Activated CD4-positive, alpha-beta T cell treated with anti-CD3 and anti-CD28 coated beads for 24 hours (primary cell): ENCODE data around the gene GOSR1.
"Not testable (repeated sequence)": the region's sequence is repeated elsewhere in the genome, so short reads cannot be mapped to it uniquely, and the experiment has no call there.

Source experiments
- DNase-seq, 2 donors: peaks; one replicate each; pipeline ENCODE4 v3.0.0-alpha.2; 2020; ENCODE audit warnings: low read depth in 2 of 2

The GOSR1 gene

GRCh38 chr17:30561766-30562165 lies 84.6 kb downstream of the GOSR1 start:
- not testable (repeated sequence) for DNase-seq

GRCh38 chr17:30563131-30563904 lies 86.1 kb downstream of the GOSR1 start:
- DNase-seq: not testable (repeated sequence)

- not testable (repeated sequence) for DNase-seq
These were observed 86.7 kb downstream of the GOSR1 start for GRCh38 chr17:30563905-30564390.

GRCh38 chr17:30564422-30565072 lies 87.3 kb downstream of the GOSR1 start:
- DNase-seq: not testable (repeated sequence)

- DNase-seq: no peak
These were observed 88.1 kb downstream of the GOSR1 start for GRCh38 chr17:30565073-30565935.

GRCh38 chr17:30566104-30566503 lies 88.9 kb downstream of the GOSR1 start:
- not testable (repeated sequence) for DNase-seq

- not testable (repeated sequence) for DNase-seq
These were observed 89.5 kb downstream of the GOSR1 start for GRCh38 chr17:30566516-30567225.

GRCh38 chr17:30567231-30568116 lies 90.3 kb downstream of the GOSR1 start:
- DNase-seq: no peak

GRCh38 chr17:30568117-30568430 lies 90.9 kb downstream of the GOSR1 start:
- no peak for DNase-seq

- DNase-seq: not testable (repeated sequence)
These were observed 92.4 kb downstream of the GOSR1 start for GRCh38 chr17:30569531-30570175.

- no peak for DNase-seq
These were observed 93.0 kb downstream of the GOSR1 start for GRCh38 chr17:30570191-30570590.

GRCh38 chr17:30570596-30571265 lies 93.5 kb downstream of the GOSR1 start:
- DNase-seq: no peak

GRCh38 chr17:30571404-30571803 lies 94.2 kb downstream of the GOSR1 start:
- not testable (repeated sequence) for DNase-seq

GRCh38 chr17:30571921-30572320 lies 94.7 kb downstream of the GOSR1 start:
- DNase-seq: no peak

- DNase-seq: not testable (repeated sequence)
These were observed 95.7 kb downstream of the GOSR1 start for GRCh38 chr17:30572651-30573554.

- no peak for DNase-seq
These were observed 96.5 kb downstream of the GOSR1 start for GRCh38 chr17:30573603-30574175.

- not testable (repeated sequence) for DNase-seq
These were observed 97.1 kb downstream of the GOSR1 start for GRCh38 chr17:30574309-30574708.

- not testable (repeated sequence) for DNase-seq
These were observed 97.6 kb downstream of the GOSR1 start for GRCh38 chr17:30574806-30575205.
